DMS53 treated with DMSO at 0.1 percent for 48 hours (cell line): ENCODE data around the gene PROX2.

ENCODE experiments used
- DNase-seq: peaks from one replicate; lab custom pipeline; 2025; ENCODE audit not compliant: unreplicated experiment; lab: John Stamatoyannopoulos, UW

The PROX2 gene

DNA sequence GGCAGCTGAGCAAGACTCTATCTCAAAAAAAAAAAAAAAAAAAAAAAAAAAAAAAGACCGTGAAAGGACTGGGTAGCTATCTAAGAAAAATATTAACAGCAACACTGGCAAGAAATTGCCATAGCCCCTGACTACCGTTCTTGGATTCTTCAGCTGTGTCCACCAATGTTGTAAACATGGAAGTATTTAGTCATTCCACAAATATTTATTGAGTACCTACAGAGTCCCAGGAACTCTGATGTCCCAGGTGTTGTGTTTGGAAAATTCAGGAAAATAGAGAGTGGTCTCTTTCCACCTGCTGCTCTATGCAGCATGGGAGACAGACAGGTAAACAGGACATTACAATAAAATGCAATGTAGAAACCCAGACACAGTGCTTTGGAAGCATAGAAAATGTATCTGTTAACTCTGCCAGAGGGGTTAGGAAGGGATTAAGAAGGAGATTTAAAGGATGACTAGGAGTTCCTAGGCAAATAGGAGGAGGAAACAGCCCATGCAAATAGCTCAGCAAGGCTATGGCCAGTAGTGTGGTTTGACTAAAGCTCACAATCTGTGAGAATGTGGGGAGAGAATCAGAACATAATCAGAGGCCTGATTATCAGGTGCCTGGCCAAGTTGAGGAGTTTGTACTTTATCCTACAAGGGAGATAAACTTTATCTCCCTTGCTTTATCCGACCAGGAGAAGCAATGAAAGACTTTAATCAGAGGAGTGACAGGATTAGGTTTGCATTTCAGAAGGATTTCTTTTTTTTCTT is 3.7 kb upstream of the PROX2 start:
- peak; percentile 12 for DNase-seq

DNA sequence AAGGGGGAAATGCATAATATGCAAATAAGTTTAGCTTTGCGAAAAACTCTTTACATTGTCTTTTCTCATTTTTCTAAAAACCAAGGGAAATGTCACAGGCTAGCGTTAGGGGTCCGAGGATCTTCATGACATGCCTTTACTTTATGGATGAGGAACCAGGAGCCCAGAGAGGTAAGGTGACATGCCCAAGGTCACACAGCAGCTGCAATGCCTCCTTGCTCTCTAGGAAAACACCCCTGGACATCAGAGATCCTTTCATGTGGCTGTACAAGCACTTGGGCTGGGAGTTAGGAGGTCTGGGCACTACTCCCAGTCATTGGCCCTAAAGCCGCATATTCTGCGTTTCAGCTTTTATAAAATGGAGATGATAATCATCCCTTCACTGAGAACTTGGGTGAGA is 741 bp downstream of the PROX2 start:
- no peak for DNase-seq

DNA sequence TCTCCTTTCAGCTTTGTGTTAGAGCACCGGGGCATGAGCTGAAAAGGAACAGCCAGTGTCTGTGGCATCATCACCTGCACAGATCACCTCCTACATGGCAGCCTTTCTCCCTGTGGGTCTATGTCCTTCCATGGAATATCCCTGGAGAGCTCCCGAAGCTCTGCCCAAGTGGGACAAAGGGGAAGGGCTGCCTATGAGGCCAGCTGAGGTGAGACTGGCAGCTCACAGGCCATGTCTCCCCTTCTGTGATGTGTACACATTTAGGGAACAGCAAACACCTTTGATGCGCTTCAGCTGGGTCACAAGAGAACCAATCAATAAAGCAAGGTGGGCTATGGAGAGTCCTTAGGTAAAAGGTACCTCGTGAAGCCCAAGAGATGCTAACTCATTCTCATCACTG is 4.1 kb downstream of the PROX2 start:
- no peak for DNase-seq

DNA sequence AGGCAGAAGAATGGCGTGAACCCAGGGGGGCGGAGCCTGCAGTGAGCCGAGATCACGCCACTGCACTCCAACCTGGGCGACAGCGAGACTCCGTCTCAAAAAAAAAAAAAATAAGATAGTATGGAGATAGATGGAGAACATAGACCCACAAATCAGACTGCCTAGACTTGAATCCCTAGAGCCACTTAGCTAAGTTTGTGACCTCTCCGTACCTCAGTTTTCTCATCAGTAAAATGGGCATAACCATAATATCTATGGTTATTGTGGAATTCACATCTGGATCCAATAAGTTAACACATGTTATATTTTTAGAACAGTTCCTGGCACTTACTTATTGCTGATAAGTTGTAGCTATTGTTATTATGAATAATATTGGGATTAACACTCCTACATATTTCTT is 7.2 kb downstream of the PROX2 start:
- DNase-seq: no peak

DNA sequence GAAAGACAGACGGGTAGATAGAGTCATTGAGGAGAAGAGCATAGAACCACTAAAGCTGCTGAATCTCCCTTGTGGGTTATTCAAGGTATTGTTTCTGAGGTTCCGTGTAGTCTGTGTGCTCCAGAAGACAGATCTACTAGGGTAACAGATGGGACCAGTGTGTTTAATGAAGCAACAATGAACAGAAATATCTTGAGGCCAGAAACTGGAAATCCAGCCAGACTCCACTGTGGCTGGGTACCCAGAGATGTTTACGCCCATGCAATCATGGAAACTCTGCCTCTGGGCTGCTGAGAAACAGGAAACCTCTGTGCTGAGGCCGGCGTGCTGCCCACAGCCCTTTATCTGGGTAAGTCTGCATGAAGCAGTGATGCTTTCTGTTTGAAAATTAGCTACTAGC is 8.3 kb downstream of the PROX2 start:
- no peak for DNase-seq

DNA sequence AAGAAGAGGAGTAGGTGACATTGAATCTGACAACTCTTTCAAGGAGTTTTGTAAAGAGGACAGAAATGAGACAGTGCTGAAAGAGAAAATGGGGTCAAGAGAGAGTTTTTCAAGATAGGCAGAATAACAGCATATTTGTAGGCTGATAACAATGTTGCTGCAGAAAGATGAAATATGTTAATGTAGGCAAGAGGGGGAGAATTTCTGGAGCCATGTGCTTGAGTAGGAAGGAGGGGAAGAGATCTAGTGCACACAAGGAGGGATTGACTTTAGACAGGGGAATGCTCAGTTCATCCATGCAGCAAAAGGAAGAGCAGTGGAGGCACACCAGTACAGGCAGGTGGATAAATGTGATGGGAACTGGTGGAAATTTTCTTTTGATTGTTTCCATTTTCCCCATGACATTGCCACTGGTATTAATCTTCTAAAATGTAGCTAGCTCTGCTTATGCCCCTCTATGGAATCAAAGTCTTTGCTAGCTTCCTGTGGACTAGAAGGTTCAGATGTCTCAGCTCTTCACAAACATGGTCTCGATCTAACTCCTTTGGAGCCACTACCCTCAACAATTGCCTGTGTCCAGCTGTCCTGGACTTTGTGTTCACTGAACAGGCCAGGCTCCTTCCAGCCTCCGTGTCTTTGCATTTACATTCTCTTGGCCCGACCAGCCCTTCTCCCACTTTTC is 9.1 kb downstream of the PROX2 start:
- no peak for DNase-seq

DNA sequence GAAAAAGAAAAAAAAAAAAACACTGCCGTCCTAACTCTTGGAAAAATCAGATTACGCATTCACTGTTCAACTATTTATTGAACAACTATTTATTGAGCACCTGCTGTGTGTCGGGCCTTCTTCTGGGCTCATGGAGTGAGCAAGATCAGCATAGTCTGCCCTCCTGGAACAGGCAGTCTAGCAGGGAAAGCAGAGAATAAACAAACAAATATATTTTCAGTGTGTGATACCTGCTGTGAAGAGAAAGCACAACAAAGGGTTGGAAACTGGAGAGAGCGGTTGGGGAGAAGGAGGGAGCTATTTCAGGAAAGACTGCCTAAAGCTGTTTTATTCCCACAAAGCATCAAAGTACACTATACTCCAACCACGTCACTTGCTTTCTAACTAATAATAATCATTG is 10.8 kb downstream of the PROX2 start:
- no peak for DNase-seq

DNA sequence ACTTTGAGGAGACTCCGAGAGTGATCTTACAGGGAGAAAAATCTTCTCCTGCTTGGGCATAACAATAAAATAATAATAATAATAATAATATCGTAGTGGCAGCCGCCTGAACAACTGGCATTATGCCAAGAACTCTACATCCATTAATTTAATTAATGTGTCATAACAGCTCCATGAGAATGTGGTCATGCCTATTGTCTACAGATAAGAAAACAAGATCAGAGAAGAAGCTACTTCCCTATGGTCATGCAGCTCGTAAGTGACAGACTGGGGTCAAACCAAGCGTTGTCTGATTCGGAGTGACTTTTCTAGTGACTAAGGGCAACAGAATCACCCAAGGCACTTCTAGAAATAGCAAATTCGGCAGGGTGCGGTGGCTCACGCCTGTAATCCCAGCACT is 11.7 kb downstream of the PROX2 start:
- DNase-seq: no peak

DNA sequence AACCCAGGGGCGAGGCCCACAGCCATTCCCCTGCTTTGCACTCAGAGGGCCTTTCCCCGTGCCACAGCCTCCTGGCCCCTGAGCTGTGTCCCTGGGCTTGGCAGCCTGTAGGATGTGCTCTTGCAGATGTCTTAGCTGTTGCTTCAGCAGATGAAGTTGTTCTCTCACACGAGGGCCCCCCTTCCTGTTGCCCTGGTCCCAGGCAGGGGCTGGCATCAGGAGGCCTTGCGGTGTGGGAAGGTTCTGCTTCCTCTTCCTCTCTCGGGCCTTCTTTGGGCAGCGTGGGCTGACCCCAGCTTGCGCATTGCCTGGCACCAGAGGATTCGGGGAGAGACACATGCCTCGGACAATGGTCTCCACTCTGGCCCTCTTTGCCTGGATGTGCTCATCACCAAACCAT is 12.7 kb downstream of the PROX2 start:
- DNase-seq: no peak

DNA sequence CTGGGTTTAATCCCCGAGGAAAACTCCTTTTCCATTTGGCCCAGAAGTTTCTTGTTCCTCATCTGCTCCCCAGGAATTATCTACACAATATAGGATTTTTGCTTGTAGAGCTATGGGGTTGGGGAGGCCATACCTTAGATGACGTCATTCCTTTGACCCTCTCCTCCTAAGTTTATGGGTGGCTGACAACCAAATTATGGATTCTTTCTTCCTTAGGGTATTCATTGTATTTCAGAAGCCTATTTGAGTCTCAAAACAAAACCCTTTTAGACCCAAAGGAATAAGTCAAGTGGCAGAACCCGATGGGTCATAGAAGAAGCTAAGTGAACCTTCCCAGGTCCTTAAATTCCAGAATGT is 14.2 kb downstream of the PROX2 start:
- DNase-seq: no peak

DNA sequence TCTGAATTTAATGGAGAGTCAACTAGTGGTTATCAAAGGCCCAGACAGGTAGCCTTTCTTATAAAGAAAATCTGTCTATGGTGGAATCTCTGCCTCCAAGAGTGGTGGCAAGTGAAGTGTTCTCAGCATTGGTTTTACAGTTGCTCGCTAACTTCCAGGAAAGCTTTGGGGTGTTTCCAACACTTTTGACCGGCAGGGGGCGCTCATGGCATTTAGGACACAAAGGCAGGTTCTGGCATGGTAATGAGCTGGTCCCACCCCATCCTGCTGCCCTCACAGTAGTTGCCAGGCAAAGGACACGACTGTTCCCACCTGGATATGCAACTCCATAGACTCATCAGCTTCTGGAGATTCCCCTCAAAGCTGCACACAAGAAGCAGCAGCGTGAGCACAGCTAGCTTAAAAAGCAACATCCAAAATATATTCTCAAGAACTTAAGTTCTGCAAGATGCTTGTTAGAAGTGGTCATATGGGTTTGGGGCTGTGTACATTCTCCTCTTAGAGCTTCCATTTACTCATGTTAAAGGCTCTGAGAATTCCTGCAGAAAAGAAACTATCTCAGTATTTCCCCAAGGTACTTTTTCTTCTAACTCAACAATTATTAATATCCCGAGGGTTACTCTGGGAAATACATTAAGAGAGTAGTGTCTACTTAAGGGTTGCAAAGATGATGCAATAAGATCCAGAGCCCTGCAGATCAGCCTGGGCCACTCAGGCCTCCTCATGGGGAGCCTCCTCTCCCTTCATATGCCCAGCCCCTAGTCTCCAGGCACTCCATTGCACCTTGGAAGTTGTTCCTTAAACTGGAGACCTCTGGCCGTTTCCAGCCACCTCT is 14.8 kb downstream of the PROX2 start:
- DNase-seq: peak; percentile 50

DNA sequence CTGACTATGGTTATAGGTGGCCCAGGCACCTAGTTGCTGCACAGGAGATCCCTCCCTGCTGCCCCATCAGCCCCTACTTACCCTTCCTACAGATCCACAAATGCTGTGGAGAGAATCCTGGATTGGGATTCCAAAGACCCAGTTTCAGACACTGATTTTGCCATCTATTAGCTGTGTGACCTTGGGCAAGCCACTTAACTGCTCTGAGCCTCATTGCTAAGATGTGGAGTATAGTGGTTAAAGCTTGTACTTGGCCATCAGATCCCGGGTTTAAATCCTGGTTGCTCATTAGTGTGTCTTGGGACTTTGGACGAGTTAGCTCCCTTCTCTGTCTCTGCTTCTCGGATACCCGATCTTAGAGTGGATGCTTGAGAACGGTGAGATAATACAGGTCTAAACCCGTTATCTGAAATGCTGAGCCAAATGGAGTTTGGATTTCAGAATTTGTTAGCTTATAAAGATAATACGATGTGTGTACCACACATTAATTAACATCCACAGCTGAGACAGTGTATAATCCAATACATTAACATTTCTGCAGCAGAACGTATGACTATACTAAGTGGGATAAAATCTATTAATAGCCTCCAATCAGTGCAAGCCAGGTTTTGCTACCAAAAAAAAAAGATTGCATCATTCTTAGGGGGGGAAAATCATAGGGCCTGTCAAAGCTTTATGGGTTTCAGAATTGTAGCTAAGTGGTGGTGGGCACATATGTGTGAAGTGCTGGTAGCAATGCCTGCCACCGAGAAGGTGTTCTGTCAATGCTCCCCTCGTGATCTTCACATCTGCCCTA is 16.0 kb downstream of the PROX2 start:
- DNase-seq: no peak

DNA sequence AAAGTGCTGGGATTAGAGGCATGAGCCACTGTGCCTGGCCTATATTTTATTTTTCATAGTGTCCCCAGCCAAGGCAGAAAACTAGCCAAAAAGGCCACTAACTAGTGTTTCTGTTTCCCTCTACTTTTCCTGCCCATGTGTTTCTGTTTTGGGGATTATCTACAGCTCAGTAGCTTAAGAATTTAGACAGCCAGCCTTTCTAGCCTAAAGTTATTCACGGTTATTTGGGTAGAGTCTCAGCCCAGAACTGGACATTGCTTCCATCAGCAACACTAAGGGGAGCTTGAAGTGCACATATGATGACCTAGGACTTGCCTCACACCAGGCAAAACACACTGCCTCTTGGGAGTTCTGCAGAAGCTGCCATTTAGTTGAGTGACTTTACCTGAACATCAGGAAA is 17.9 kb downstream of the PROX2 start:
- DNase-seq: no peak

DNA sequence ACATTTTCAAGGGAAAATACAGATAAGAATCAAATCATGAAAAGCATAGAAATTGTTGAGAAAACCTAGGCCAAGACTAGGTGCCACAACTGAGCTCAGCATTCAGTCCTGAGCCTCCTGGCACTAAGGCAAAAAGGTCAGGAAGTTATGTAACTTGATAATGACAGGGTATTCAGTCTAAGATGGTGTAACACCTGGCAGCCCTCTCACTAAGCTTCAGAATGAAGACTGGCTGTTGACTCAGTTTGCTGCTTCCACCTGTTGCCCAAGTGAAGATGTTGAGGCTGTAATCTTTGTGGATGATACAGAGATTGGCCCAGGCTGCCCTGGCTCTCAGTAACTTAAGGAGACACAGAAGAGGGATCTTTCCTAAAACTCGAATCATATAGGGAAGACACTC is 19.6 kb downstream of the PROX2 start:
- no peak for DNase-seq

DNA sequence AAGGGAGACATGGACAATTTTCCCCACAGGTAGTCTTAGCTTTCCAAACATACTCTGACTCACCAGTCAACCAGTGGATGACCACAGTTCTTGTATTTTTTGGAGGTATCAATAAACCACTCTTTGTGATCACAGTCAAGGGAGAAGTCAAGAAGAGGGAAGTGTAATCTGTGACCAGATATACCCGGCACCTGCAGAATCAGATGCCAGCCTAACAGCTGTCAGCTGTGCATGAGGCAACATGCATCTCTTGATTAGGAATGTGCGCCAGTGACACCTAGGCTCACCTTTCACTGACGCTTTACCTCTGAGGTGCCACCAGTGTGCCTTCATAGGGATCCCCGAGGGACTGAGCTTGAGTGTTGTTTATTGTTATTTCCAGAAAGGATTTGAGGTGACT is 20.0 kb downstream of the PROX2 start:
- DNase-seq: no peak

DNA sequence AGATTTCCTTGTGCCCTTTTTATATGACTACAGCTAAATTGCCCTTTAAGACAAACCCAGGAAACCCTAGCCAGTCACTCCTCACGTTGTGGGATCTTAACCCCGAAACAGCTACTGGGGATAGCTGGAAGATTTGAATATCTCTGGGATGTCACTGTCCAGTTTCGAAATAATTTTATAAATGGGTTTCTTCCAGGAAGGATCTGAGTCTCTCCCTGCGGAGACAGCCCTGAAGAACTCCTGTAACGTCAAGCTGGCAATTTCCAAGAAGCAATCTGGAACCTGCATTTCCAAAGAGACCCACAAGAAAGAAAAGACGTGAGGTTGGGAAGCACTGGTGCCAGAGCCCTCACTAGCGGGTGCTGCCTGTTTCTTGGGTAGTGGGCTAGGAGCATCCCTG is 20.9 kb downstream of the PROX2 start:
- no peak for DNase-seq

DNA sequence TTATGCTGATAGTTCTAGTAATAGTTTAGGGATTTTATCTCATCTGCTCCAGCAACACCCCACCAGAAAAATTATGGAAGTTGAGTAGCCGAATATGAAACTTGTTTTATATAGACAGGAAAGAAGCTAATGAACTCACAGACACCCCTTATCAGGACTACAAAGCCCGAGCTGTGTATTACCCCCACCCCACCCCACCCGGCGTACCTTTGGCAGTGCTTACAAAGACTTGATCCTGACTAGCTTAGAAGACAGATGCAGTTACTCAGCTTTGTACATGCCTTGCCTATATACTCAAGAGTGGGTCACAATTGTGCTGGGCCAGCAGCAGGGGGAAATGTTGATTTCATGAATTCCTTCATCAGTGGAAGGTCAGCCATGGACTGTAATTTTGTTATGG is 22.4 kb downstream of the PROX2 start:
- DNase-seq: no peak

DNA sequence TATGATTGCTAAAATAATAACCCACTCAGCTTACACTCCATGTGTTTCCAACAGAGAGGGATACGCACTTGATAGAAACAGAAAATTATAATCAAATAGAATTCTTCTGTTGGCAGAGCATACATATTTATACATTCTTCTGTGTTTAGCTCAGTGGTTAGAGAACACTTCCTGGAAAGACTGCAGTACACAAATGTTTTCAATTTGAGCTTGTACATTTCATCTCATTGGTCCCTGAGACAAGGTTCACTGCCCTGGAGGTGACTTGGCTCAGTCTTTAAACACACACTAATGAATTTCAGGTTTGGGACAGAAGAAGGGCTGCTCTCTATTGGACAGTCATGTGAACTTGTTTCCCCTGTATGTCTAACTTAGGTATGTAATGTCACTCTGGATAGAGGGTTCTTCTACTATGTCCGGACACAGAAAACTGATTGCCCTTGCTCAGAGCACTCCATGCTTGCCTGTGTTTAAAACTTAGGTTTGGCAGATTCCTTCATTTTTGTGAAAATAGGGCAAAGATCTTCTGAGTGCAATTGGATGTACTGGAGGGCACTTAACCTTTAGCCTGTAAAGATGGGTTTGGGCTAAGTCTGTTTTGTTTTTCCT is 22.9 kb downstream of the PROX2 start:
- no peak for DNase-seq

DNA sequence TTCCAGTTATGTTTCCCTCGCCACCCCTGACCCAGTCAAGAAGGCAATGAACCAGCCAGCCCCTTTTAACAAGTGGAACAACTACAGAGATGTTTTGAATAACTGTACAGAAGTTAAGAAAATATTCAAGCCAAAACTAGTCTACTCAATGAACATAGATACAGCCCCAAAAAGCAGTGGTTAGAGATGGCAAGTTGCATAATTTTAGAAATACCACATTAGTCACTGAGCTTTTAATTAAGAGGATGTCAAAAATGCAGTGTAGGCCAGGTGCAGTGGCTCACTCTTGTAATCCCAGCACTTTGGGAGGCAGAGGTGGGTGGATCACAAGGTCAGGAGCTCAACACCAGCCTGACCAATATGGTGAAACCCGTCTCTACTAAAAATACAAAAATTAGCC is 27.2 kb downstream of the PROX2 start:
- DNase-seq: no peak

DNA sequence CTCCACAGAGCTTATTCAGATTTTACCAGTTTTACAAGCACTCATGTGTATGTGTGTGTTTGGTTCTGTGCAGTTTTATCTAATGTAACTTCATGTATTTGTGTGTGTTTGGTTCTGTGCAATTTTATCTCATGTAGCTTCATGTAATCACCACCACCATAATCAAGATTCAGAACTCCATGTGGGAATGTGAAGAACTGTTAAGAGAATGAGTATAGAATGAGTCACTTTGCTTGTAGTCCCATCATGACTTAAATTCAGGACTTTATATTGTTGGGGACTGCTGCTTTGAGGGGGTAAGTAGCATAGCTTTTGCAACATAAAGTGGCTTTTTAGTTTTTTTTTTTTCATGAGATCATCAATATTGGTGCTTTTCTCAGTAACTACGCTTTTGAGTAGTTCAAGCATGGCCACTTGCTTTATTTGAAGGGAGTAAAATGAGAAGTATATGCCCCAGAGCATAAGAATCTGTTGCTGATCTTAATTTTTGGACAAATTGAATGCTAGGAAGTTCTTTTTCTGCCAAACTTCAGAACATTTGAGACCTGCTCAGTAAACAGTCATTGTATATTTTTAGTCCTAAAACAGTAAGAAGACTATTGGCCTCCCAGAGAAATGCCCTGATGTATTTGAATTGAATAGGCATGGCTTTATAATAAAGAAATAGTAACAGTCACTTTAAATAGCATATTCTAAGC is 28.8 kb downstream of the PROX2 start:
- no peak for DNase-seq
